PC-9 (cell line): ENCODE measurements around the gene TMEM18. TPM values are rescaled to one million over a fixed set of nuclear protein-coding genes. Genes with fewer than 3 reads are reported as not detected.

ENCODE experiments used
- BruUV-seq: library from RNA; stranded (reverse); fragments of 400-500 nt; replicated peaks from 2 replicates; lab custom pipeline; 2021; lab: Mats Ljungman, UMichigan
- CTCF ChIA-PET: fragments of 300-600 bp; sonication (Branson Sonifier 250); formaldehyde crosslinking; loops from one replicate; lab custom pipeline; 2022; ENCODE audit warnings: antibody characterized with exemption; lab: Charles Lee
- POLR2A ChIA-PET: fragments of 300-600 bp; sonication (Branson Sonifier 250); formaldehyde crosslinking; loops from one replicate; lab custom pipeline; 2022; ENCODE audit warnings: antibody characterized with exemption; ENCODE audit not compliant: unreplicated experiment; lab: Charles Lee
- DNase-seq, 2 experiments: peaks; one replicate each; pipeline versions ENCODE4 v3.0.0 to v3.0.0-alpha.2; 2015 to 2022; ENCODE audit warnings: mixed read lengths in 1 of 2
- H2AFZ ChIP-seq: fragments of 200-600 bp; sonication (generic); 2 replicates; pipeline ENCODE4 v1.8.1; 2017; ENCODE audit warnings: antibody characterized with exemption
- H3F3A ChIP-seq: fragments of 200-600 bp; sonication (generic); 2 replicates; pipeline ENCODE4 v1.8.1; 2017; ENCODE audit warnings: antibody characterized with exemption, mild to moderate bottlenecking, low read depth; ENCODE audit not compliant: insufficient read depth
- H3K27ac ChIP-seq: fragments of 200-600 bp; sonication (generic); 2 replicates; pipeline ENCODE4 v1.6.1; 2016; ENCODE audit warnings: mixed run types
- H3K27me3 ChIP-seq: fragments of 200-600 bp; sonication (generic); 2 replicates; pipeline ENCODE4 v1.6.1; 2016; ENCODE audit warnings: low read depth, mixed run types; ENCODE audit not compliant: insufficient read depth
- H3K36me3 ChIP-seq: fragments of 200-600 bp; sonication (generic); 2 replicates; pipeline ENCODE4 v1.6.1; 2016; ENCODE audit warnings: low read depth, mixed run types
- H3K4me1 ChIP-seq: fragments of 200-600 bp; sonication (generic); replicated peaks from 2 replicates; pipeline ENCODE4 v1.6.1; 2016; ENCODE audit warnings: mixed run types; ENCODE audit not compliant: insufficient read depth
- H3K4me2 ChIP-seq: fragments of 200-600 bp; sonication (generic); 2 replicates; pipeline ENCODE4 v1.6.1; 2017; ENCODE audit warnings: mixed run types
- H3K4me3 ChIP-seq: fragments of 200-600 bp; sonication (generic); 2 replicates; pipeline ENCODE4 v1.6.1; 2016; ENCODE audit warnings: mixed run types
- H3K79me2 ChIP-seq: fragments of 200-600 bp; sonication (generic); 2 replicates; pipeline ENCODE4 v1.6.1; 2017; ENCODE audit warnings: low read depth, mixed run types
- H3K9me2 ChIP-seq: fragments of 200-600 bp; sonication (generic); 2 replicates; pipeline ENCODE4 v1.8.1; 2017; ENCODE audit warnings: mild to moderate bottlenecking; ENCODE audit not compliant: insufficient read depth
- H3K9me3 ChIP-seq: fragments of 200-600 bp; sonication (generic); 2 replicates; pipeline ENCODE4 v1.8.1; 2016; ENCODE audit warnings: low read depth; ENCODE audit not compliant: insufficient read depth
- H4K20me1 ChIP-seq: fragments of 200-600 bp; sonication (generic); 2 replicates; pipeline ENCODE4 v1.8.1; 2017; ENCODE audit not compliant: insufficient read depth
- CTCF ChIP-seq: fragments of 200-600 bp; sonication (generic); conservative IDR thresholded peaks from 2 replicates; pipeline ENCODE4 v1.6.1; 2017; ENCODE audit warnings: mixed run types, antibody characterized with exemption, mild to moderate bottlenecking, moderate library complexity
- EZH2 ChIP-seq: fragments of 200-600 bp; sonication (generic); IDR thresholded peaks from 2 replicates; pipeline ENCODE4 v1.8.0; 2017; ENCODE audit warnings: antibody characterized with exemption, low read depth
- intact Hi-C: fragments of 100-400 bp; cut with micrococcal nuclease; formaldehyde crosslinking; loops from one replicate; pipeline ENCODE4 v1.10.0; 2022; ENCODE audit not compliant: unreplicated experiment
- total RNA-seq: library from RNA; stranded (reverse); gene quantifications from 2 replicates; pipeline ENCODE4 v1.2.3, GENCODE V29; 2021

The TMEM18 gene
- total RNA-seq, 1 experiment from 2014 or later, result 30.5 TPM

- H3K27me3 ChIP-seq, result peaks cover 38% of the 10 kb centered on the region
- H3F3A ChIP-seq, result 0 out of 2 replicates have a peak, but pooled peaks cover 4% of the 10 kb centered on the region
- no peaks in the 10 kb centered on the region for H3K4me1 ChIP-seq
- CTCF ChIA-PET, result no interaction called here
- H3K9me3 ChIP-seq, result no peaks in the 10 kb centered on the region
- no peak overlapping the region for H3K4me2 ChIP-seq
- H3K4me3 ChIP-seq, result no peak overlapping the region
- no peaks in the 10 kb centered on the region for H3K79me2 ChIP-seq
- H4K20me1 ChIP-seq, result no peaks in the 10 kb centered on the region
- no peaks in the 10 kb centered on the region for H3K9me2 ChIP-seq
- BruUV-seq, result no TSS peak
- intact Hi-C loops, result no loop called here
- POLR2A ChIA-PET, result no interaction called here
- no peaks in the 10 kb centered on the region for H3K36me3 ChIP-seq
- TF ChIP-seq CTCF, result no peak
- TF ChIP-seq EZH2, result no peak
- no peak overlapping the region for H2AFZ ChIP-seq
- DNase-seq, result peak in 1 of 2 experiments; percentile 45
- H3K27ac ChIP-seq, result no peak overlapping the region
Observed at GRCh38 chr2:641872-642815, 35.1 kb downstream of the TMEM18 start.

- Histone ChIP-seq H3K27ac (no peak overlapping the region), H3K79me2 (no peaks in the 10 kb centered on the region), H3K9me2 (no peaks in the 10 kb centered on the region), H3K4me2 (no peak overlapping the region), H3K4me1 (no peaks in the 10 kb centered on the region), H3K9me3 (no peaks in the 10 kb centered on the region), H4K20me1 (no peaks in the 10 kb centered on the region), H3K27me3 (peaks cover 30% of the 10 kb centered on the region), H3K36me3 (no peaks in the 10 kb centered on the region), H3K4me3 (no peak overlapping the region), H2AFZ (no peak overlapping the region), H3F3A (0 out of 2 replicates have a peak, but pooled peaks cover 4% of the 10 kb centered on the region)
- POLR2A ChIA-PET, result no interaction called here
- no peak for TF ChIP-seq EZH2
- TF ChIP-seq CTCF, result no peak
- intact Hi-C loops, result no loop called here
- CTCF ChIA-PET, result no interaction called here
- no TSS peak for BruUV-seq
- DNase-seq, result no peak
Observed at GRCh38 chr2:641164-641871, 35.9 kb downstream of the TMEM18 start.

GRCh38 chr2:639703-640102 is 37.5 kb downstream of the TMEM18 start:
- Histone ChIP-seq H3F3A (peaks cover 15% of the 10 kb centered on the region), H2AFZ (no peak overlapping the region), H3K4me3 (no peak overlapping the region), H3K27ac (no peak overlapping the region), H3K79me2 (no peaks in the 10 kb centered on the region), H3K36me3 (no peaks in the 10 kb centered on the region), H3K4me2 (no peak overlapping the region), H3K9me3 (no peaks in the 10 kb centered on the region), H4K20me1 (no peaks in the 10 kb centered on the region), H3K9me2 (no peaks in the 10 kb centered on the region), H3K4me1 (peaks cover 7% of the 10 kb centered on the region), H3K27me3 (peaks cover 14% of the 10 kb centered on the region)
- ChIA-PET POLR2A (no interaction called here), CTCF (no interaction called here)
- intact Hi-C loops, result no loop called here
- no TSS peak for BruUV-seq
- TF ChIP-seq CTCF, result no peak
- no peak for TF ChIP-seq EZH2
- DNase-seq, result no peak
